Caki2 (cell line): ENCODE measurements around the gene COQ2. TPM values are rescaled to one million over a fixed set of nuclear protein-coding genes. Genes with fewer than 3 reads are reported as not detected.
A peak's percentile ranks its signal among the peaks of the same experiment; 100 is the strongest.
"Not testable (repeated sequence)": the region's sequence is repeated elsewhere in the genome, so short reads cannot be mapped to it uniquely, and the experiment has no call there.

ENCODE experiments used
- DNase-seq: peaks from one replicate; pipeline ENCODE4 v3.0.0-alpha.2; 2015; ENCODE audit warnings: low read depth
- in situ Hi-C: cut with HindIII; loops from 2 replicates; pipeline ENCODE4 v1.10.0; 2016; ENCODE audit warnings: low sequenced_read_pairs, low pct_unique_long_range_greater_than_20kb, mixed read lengths
- total RNA-seq: library from RNA; depleted of rRNA; stranded (reverse); fragments of >200 nt; shearing (Covaris generic); gene quantifications from 2 replicates; pipeline ENCODE4 v1.2.3, GENCODE V29; 2014; ENCODE audit warnings: low replicate concordance

Gene COQ2
- total RNA-seq, 1 experiment from 2014 or later, result 29.7 TPM

GRCh38 chr4:83290059-83290774 is 5.6 kb upstream of the COQ2 start:
- DNase-seq, in situ Hi-C loops: not testable (repeated sequence)

GRCh38 chr4:83288381-83288780 is 3.8 kb upstream of the COQ2 start:
- in situ Hi-C loops, DNase-seq: not testable (repeated sequence)

- DNase-seq, result peak; percentile 63
- in situ Hi-C loops, result no loop called here
These were observed 433 bp upstream of the COQ2 start for GRCh38 chr4:83285055-83285407.

- in situ Hi-C loops, result no loop called here
- no peak for DNase-seq
These were observed 1.4 kb downstream of the COQ2 start for GRCh38 chr4:83283181-83283580.

- in situ Hi-C loops, result no loop called here
- peak; percentile 36 for DNase-seq
These were observed 2.5 kb downstream of the COQ2 start for GRCh38 chr4:83282049-83282535.

GRCh38 chr4:83281307-83281706 is 3.3 kb downstream of the COQ2 start:
- in situ Hi-C loops, result no loop called here

GRCh38 chr4:83276299-83277040 is 8.1 kb downstream of the COQ2 start:
- in situ Hi-C loops, result no loop called here
- DNase-seq, result no peak

More at GRCh38 chr4:83281307-83281706, 3.3 kb downstream of the COQ2 start:
- no peak for DNase-seq

- in situ Hi-C loops, DNase-seq: not testable (repeated sequence)
These were observed 10.7 kb downstream of the COQ2 start for GRCh38 chr4:83273926-83274325.

- DNase-seq, result no peak
- in situ Hi-C loops, result no loop called here
These were observed 11.7 kb downstream of the COQ2 start for GRCh38 chr4:83272900-83273299.

- DNase-seq, result no peak
- in situ Hi-C loops, result no loop called here
These were observed 15.3 kb downstream of the COQ2 start for GRCh38 chr4:83269256-83269655.

GRCh38 chr4:83268491-83268890 is 16.1 kb downstream of the COQ2 start:
- DNase-seq, result no peak
- in situ Hi-C loops, result no loop called here

- DNase-seq, result no peak
- in situ Hi-C loops, result no loop called here
These were observed 16.6 kb downstream of the COQ2 start for GRCh38 chr4:83267830-83268475.

- DNase-seq, result peak; percentile 24
These were observed 17.3 kb downstream of the COQ2 start for GRCh38 chr4:83267121-83267829.

GRCh38 chr4:83266689-83267088 is 17.9 kb downstream of the COQ2 start:
- in situ Hi-C loops, result no loop called here
- DNase-seq, result no peak

More at GRCh38 chr4:83267121-83267829, 17.3 kb downstream of the COQ2 start:
- in situ Hi-C loops, result no loop called here

GRCh38 chr4:83263106-83263505 is 21.5 kb downstream of the COQ2 start:
- in situ Hi-C loops, result no loop called here
- DNase-seq, result no peak

- in situ Hi-C loops, result no loop called here
- no peak for DNase-seq
These were observed 21.9 kb downstream of the COQ2 start for GRCh38 chr4:83262682-83263081.

- no peak for DNase-seq
- in situ Hi-C loops, result no loop called here
These were observed 23.3 kb downstream of the COQ2 start for GRCh38 chr4:83261307-83261706.

GRCh38 chr4:83259586-83259985 is 25.0 kb downstream of the COQ2 start:
- in situ Hi-C loops, result no loop called here
- DNase-seq, result no peak
